ENCODE results near the gene GRIP2.
A peak's percentile ranks its signal among the peaks of the same experiment; 100 is the strongest.

Gene GRIP2

GRCh38 chr3:14461748-14462324 lies 78.3 kb downstream of the GRIP2 start:
- TF ChIP-seq FOXP2 (optimal IDR thresholded peaks at IDR 0.05; ENCODE audit: borderline replicate concordance, extremely low read depth, extremely low read length, insufficient read depth) (no peak), TAF1 (IDR thresholded peaks at IDR 0.05; ENCODE audit: borderline replicate concordance, insufficient read depth, low read length) (no peak), SIN3A (IDR thresholded peaks at IDR 0.05; ENCODE audit: borderline replicate concordance, insufficient read depth, low read length) (no peak), POLR2AphosphoS5 (IDR thresholded peaks at IDR 0.05; ENCODE audit: low read depth, low read length) (no peak), REST (IDR thresholded peaks at IDR 0.05; ENCODE audit: insufficient read depth in 1 of 2, low read depth in 2 of 2, low read length in 2 of 2) (no peak)

GRCh38 chr3:14461006-14461747 lies 79.0 kb downstream of the GRIP2 start:
- TF ChIP-seq REST (IDR thresholded peaks at IDR 0.05; ENCODE audit: insufficient read depth in 1 of 2, low read depth in 2 of 2, low read length in 2 of 2) (no peak), POLR2AphosphoS5 (IDR thresholded peaks at IDR 0.05; ENCODE audit: low read depth, low read length) (no peak), FOXP2 (optimal IDR thresholded peaks at IDR 0.05; ENCODE audit: borderline replicate concordance, extremely low read depth, extremely low read length, insufficient read depth) (no peak), SIN3A (IDR thresholded peaks at IDR 0.05; ENCODE audit: borderline replicate concordance, insufficient read depth, low read length) (no peak), TAF1 (IDR thresholded peaks at IDR 0.05; ENCODE audit: borderline replicate concordance, insufficient read depth, low read length) (no peak)

GRCh38 chr3:14460342-14461005 lies 79.7 kb downstream of the GRIP2 start:
- TF ChIP-seq REST (IDR thresholded peaks at IDR 0.05; ENCODE audit: insufficient read depth in 1 of 2, low read depth in 2 of 2, low read length in 2 of 2) (0 out of 4 replicates have a peak, but pooled peaks of 1 of the 2 experiments have one; percentile 42), FOXP2 (optimal IDR thresholded peaks at IDR 0.05; ENCODE audit: borderline replicate concordance, extremely low read depth, extremely low read length, insufficient read depth) (no peak)

GRCh38 chr3:14459787-14460186 lies 80.4 kb downstream of the GRIP2 start:
- TF ChIP-seq POLR2AphosphoS5 (IDR thresholded peaks at IDR 0.05; ENCODE audit: low read depth, low read length) (no peak), FOXP2 (optimal IDR thresholded peaks at IDR 0.05; ENCODE audit: borderline replicate concordance, extremely low read depth, extremely low read length, insufficient read depth) (no peak), TAF1 (IDR thresholded peaks at IDR 0.05; ENCODE audit: borderline replicate concordance, insufficient read depth, low read length) (no peak), SIN3A (IDR thresholded peaks at IDR 0.05; ENCODE audit: borderline replicate concordance, insufficient read depth, low read length) (no peak), REST (IDR thresholded peaks at IDR 0.05; ENCODE audit: insufficient read depth in 1 of 2, low read depth in 2 of 2, low read length in 2 of 2) (no peak)

Data from PFSK-1 (cell line).